ENCODE data around the gene PAM. TPM values are rescaled to one million over a fixed set of nuclear protein-coding genes. Genes with fewer than 3 reads are reported as not detected.

Gene PAM
- total RNA-seq, 2 donors from 2014 or later, result 32.9 to 38.2 TPM

DNA sequence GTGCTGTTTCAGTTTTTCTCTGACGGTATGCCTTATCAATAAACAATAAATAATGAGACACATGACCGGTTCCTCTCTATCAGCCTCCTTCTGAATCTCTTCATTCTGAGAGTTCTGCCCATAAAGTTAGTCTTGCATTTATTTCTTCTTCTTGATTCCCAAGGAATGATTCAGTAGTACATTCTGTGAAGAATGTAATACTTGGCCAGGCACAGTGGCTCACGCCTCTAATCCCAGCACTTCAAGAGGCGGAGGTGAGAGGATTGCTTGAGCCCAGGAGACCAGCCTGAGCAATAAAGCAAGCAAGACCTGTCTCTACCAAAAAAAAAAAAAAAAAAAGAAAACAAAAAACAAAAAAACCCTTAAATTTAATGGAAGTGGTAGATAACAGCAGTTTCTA lies 53.9 kb downstream of the PAM start:
- no peaks in the 10 kb centered on the region for H3K36me3 Mint-ChIP-seq (ENCODE audit: low read depth)
- Histone ChIP-seq H3K27me3 (ENCODE audit: control insufficient read depth, insufficient read depth, low read length, poor library complexity, severe bottlenecking) (no peaks in the 10 kb centered on the region), H3K36me3 (ENCODE audit: control insufficient read depth, insufficient read depth, low read length) (no peaks in the 10 kb centered on the region), H3K9me3 (ENCODE audit: control insufficient read depth, low read length) (no peaks in the 10 kb centered on the region), H3K4me3 (ENCODE audit: low read length) (peak overlapping the region; percentile 61), H3K27ac (ENCODE audit: low read depth, low read length) (no peak overlapping the region), H3K4me1 (ENCODE audit: control insufficient read depth, insufficient read depth, low read length) (peaks cover 8% of the 10 kb centered on the region), H3K9ac (ENCODE audit: extremely low read depth, low read length, poor library complexity, severe bottlenecking) (no peak overlapping the region)
- peak; percentile 69 for DNase-seq
- H3K27me3 Mint-ChIP-seq (ENCODE audit: insufficient read depth), result no peaks in the 10 kb centered on the region
- H3K4me1 Mint-ChIP-seq, result peaks cover 51% of the 10 kb centered on the region
- peak overlapping the region; percentile 26 for H3K4me3 Mint-ChIP-seq
- no peak overlapping the region for H3K27ac Mint-ChIP-seq
- WGBS, 2 experiments (ENCODE audit: insufficient coverage in 1 of 2, insufficient read length in 1 of 2), result 75 to 78% methylated on average over 2 to 4 of the region's 4 CpGs
- no peaks in the 10 kb centered on the region for H3K9me3 Mint-ChIP-seq
- TF ChIP-seq, protein P1, sequence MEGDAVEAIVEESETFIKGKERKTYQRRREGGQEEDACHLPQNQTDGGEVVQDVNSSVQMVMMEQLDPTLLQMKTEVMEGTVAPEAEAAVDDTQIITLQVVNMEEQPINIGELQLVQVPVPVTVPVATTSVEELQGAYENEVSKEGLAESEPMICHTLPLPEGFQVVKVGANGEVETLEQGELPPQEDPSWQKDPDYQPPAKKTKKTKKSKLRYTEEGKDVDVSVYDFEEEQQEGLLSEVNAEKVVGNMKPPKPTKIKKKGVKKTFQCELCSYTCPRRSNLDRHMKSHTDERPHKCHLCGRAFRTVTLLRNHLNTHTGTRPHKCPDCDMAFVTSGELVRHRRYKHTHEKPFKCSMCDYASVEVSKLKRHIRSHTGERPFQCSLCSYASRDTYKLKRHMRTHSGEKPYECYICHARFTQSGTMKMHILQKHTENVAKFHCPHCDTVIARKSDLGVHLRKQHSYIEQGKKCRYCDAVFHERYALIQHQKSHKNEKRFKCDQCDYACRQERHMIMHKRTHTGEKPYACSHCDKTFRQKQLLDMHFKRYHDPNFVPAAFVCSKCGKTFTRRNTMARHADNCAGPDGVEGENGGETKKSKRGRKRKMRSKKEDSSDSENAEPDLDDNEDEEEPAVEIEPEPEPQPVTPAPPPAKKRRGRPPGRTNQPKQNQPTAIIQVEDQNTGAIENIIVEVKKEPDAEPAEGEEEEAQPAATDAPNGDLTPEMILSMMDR (conservative IDR thresholded peaks at IDR 0.05), result no peak

DNA sequence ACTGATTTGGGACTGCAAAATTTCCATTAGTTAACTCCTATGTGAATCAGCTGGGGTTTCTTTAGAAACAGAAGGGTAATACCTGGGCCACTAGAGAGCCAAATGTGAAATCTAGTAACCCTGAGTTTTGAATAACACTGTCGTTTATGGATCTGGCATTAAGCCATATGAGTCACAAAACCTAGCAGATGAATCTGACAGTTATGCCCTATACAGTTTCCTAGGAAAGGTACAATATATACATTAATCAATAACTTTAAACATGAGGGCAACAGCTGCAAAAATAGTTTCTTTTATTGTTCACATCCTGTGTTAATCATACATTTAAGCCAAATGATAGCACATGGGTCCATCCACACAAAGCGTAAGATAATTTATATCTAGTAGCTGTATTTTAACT lies 56.9 kb downstream of the PAM start:
- DNase-seq, result no peak
- Mint-ChIP-seq H3K4me1 (peaks cover 43% of the 10 kb centered on the region), H3K27ac (no peak overlapping the region), H3K4me3 (no peak overlapping the region), H3K36me3 (ENCODE audit: low read depth) (no peaks in the 10 kb centered on the region), H3K9me3 (no peaks in the 10 kb centered on the region), H3K27me3 (ENCODE audit: insufficient read depth) (peaks cover 5% of the 10 kb centered on the region)
- TF ChIP-seq, protein P1 (conservative IDR thresholded peaks at IDR 0.05), result no peak
- WGBS, 2 experiments (ENCODE audit: insufficient coverage in 1 of 2, insufficient read length in 1 of 2), result 88 to 98% methylated on average over 1 to 2 of the region's 2 CpGs
- Histone ChIP-seq H3K4me3 (ENCODE audit: low read length) (no peak overlapping the region), H3K36me3 (ENCODE audit: control insufficient read depth, insufficient read depth, low read length) (no peaks in the 10 kb centered on the region), H3K9me3 (ENCODE audit: control insufficient read depth, low read length) (no peaks in the 10 kb centered on the region), H3K9ac (ENCODE audit: extremely low read depth, low read length, poor library complexity, severe bottlenecking) (no peak overlapping the region), H3K4me1 (ENCODE audit: control insufficient read depth, insufficient read depth, low read length) (peaks cover 5% of the 10 kb centered on the region), H3K27ac (ENCODE audit: low read depth, low read length) (no peak overlapping the region), H3K27me3 (ENCODE audit: control insufficient read depth, insufficient read depth, low read length, poor library complexity, severe bottlenecking) (peaks cover 4% of the 10 kb centered on the region)

DNA sequence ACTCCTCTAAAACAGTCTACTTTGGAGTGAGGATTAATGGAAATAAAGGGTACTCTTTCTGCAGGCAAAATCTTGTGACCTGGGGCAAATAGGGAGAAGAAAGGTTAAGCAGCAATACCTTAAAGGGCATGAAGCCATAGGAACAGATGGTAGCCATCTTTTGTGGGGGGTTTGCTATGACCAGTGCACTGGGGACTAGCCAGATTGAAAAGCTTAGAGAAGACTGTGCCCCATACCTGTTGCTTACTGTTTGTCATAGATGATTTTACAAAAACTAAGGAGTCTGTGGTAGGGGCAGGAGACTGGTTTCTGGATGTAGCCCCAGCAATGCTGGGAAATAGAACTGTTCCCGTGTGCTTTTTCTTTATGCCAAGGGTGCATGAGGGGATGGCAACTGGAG lies 58.6 kb downstream of the PAM start:
- H3K9me3 ChIP-seq (ENCODE audit: control insufficient read depth, low read length), result no peaks in the 10 kb centered on the region
- peaks cover 3% of the 10 kb centered on the region for H3K4me1 ChIP-seq (ENCODE audit: control insufficient read depth, insufficient read depth, low read length)
- Mint-ChIP-seq H3K36me3 (ENCODE audit: low read depth) (no peaks in the 10 kb centered on the region), H3K27me3 (ENCODE audit: insufficient read depth) (peaks cover 6% of the 10 kb centered on the region), H3K27ac (no peak overlapping the region), H3K9me3 (no peaks in the 10 kb centered on the region), H3K4me3 (no peak overlapping the region), H3K4me1 (peaks cover 28% of the 10 kb centered on the region)
- no peak overlapping the region for H3K4me3 ChIP-seq (ENCODE audit: low read length)
- WGBS, 2 experiments (ENCODE audit: insufficient coverage in 1 of 2, insufficient read length in 1 of 2), result 58% methylated on average over 1 of the region's 1 CpG; no CpG with 5 or more reads in 1 of the 2 experiments
- no peak overlapping the region for H3K27ac ChIP-seq (ENCODE audit: low read depth, low read length)
- no peaks in the 10 kb centered on the region for H3K36me3 ChIP-seq (ENCODE audit: control insufficient read depth, insufficient read depth, low read length)
- H3K27me3 ChIP-seq (ENCODE audit: control insufficient read depth, insufficient read depth, low read length, poor library complexity, severe bottlenecking), result peaks cover 4% of the 10 kb centered on the region
- no peak overlapping the region for H3K9ac ChIP-seq (ENCODE audit: extremely low read depth, low read length, poor library complexity, severe bottlenecking)
- no peak for DNase-seq
- TF ChIP-seq, protein P1 (conservative IDR thresholded peaks at IDR 0.05), result no peak
